ENCODE measurements around the gene TMEM132E.
"Not testable (repeated sequence)": the region's sequence is repeated elsewhere in the genome, so short reads cannot be mapped to it uniquely, and the experiment has no call there.

The TMEM132E gene, protein sequence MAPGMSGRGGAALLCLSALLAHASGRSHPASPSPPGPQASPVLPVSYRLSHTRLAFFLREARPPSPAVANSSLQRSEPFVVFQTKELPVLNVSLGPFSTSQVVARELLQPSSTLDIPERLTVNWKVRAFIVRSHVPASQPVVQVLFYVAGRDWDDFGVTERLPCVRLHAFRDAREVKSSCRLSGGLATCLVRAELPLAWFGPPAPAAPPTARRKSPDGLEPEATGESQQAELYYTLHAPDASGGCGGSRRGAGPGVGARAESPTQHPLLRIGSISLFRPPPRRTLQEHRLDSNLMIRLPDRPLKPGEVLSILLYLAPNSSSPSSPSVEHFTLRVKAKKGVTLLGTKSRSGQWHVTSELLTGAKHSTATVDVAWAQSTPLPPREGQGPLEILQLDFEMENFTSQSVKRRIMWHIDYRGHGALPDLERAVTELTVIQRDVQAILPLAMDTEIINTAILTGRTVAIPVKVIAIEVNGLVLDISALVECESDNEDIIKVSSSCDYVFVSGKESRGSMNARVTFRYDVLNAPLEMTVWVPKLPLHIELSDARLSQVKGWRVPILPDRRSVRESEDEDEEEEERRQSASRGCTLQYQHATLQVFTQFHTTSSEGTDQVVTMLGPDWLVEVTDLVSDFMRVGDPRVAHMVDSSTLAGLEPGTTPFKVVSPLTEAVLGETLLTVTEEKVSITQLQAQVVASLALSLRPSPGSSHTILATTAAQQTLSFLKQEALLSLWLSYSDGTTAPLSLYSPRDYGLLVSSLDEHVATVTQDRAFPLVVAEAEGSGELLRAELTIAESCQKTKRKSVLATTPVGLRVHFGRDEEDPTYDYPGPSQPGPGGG (N-terminal part only)

DNA sequence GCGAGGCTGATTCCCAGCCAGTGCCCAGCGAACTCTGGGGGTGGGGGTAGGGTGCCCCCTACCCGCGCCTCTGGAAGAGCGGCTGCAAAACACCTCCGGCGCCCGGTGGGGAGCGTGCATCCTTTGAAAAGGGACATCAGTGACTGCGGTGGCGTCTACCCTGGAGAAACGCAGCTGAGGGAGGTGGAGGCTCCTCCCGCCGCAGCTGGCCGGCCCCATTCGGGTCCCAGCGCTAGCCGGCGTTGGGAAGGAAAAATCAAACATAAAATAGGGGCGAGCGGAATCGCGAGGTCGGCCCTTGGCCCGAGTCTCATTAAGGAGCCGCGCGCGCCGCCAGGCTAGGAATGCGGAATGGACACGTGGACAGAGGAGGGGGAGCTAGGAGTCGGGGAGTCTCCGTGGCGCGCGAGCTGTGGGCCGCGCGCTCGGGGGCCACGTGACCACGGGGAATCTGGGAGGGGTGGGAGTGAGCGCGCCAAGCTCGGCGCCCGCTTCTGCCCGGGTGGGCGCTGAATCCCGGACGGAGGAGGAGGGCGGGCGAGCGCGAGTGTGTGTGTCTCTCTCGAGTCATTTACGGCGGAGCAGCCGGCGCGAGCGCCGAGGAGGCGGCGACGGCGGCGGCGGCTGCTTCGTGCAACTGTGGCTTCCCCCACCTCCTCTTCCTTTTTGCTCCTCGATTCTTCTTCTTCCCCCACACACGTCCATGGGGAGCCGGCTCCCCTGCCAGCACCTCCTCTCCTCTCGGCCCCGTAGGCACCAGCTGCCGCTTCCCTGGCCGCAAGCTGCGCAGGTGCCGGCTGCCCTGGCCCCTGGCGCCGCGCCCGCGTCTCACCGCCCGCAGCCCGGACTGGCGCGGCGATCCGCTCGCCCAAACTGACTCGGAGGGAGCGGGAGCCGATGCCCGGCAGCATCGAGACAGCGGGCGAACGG lies at the start of gene TMEM132E:
TSS of gene TMEM132E (plus strand) at position 566 of the 930 bp plus-strand sequence. CDS start 1,495 bp downstream, outside the sequence.
- no peak for DNase-seq (ENCODE audit: low read depth in 2 of 2)

DNA sequence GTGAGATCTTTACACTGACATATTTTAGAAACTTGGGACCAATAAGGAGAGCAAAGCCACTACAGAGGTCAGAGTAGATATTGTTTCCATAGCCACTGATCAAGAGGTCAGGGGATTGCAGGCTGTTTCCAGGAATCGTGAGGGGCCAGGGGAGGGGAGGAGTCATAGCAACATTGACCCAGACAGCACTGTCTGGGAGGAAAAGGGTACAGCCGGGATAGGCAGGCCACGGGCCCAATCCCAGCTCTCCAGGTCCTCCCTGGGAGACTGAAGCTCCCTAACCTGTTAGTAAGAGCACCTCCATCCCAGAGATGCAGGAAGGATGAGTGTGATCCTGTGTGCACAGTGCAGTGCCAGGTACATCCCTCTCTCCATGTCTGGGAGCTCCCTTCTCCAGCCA lies 48.5 kb upstream of the TMEM132E start:
- no peak for DNase-seq (ENCODE audit: low read depth in 2 of 2)

DNA sequence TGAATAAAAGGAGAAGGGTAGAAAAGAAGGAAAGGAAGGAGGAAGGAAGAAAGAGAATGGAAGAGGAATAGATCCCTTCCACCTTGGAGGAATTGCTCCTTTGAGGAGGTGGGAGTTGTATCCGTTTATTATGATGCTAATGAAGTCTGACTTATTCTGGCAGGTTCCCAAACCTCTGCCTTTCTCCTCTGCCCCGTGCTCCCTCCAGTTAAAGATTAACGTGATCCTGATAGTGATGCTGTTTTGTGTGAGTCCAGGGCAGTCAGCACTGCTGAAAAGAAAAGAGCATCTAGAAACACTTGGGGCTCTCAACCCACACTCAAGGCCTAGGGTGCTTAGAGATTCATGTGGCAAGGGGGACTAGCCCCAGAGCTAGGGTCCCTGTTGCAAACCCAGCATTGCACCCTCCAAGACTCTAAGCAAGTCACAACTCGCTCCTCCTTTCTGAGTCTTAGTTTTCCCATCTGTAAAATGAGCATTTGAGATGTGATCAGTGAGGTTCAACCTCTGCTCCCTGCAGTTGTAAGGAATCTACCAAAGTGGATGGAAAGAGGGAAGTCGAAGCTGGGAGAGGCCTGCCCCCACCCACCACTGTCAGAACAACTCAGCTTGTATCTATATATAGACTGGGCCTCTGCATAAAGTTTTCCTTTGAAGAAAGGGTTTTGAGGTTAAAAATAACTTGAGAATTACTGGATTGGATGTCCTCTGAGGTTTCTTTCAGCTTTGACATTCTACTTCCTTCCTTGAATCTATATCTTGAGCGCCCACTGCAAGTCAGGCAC lies 46.9 kb upstream of the TMEM132E start:
- no peak for DNase-seq (ENCODE audit: low read depth in 2 of 2)

DNA sequence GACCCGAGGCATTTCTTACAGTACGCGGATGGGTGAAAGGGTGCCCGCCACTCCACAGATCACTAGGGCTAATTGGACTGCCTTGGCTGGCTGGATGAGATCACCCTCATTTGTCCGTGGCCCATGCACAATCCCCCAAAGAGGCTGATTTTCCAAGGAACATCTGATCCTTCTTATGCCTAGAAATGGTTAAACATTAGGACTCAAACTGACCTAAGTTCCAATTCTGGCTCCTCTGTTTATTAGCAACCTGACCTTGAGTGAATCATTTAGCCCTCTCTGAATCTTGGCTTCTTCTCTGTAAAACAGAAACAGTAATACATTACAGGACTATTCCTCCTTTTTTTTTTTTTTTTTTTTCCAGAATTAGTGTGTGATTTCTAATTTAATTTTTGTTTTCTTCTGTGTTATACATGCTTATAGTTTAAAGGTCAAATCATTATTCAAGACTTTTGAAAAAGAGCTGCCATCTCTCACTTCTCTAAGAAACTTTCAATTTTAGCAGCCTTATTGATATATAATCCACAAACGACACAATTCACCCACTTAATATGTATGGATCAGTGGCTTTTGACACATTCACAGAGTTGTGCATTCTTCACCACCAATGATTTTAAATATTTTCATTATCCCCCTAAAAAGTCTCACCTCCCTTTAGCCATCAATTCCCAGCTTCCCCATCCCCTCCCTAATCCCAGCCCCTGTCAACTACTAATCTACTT lies 45.4 kb upstream of the TMEM132E start:
- no peak for DNase-seq (ENCODE audit: low read depth in 2 of 2)

DNA sequence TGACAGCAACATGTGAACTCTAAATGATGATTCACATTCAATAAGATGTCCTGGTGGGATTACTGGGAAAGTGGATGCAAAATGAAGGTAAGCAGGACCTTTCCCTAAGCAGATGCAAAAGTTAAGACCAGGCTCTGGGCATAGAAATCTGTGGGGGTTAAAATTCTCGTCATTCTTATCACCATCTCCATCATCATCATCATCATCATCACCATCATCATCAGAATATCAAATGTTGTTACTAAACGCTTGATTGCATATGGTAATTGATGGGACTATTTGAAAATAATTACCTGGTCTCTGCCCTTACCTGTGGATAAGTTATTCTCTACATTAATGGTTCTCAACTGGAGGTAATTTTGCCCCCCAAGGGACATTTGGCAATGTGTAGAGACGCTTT lies 41.9 kb upstream of the TMEM132E start:
- no peak for DNase-seq (ENCODE audit: low read depth in 2 of 2)

DNA sequence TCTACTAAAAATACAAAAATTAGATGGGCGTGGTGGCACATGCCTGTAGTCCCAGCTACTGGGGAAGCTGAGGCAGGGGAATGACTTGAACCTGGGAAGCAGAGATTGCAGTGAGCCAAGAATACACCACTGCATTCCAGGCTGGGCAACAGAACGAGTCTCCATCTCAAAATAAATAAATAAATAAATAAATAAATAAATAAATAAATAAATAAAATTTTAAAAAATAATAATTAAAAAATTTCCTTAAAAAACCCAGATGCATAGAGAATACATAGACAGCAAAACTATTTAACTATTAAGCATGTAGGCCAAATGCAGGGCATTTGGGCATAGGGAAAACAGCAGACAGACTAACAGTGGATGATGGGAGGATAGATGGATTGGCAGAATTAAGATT lies 40.8 kb upstream of the TMEM132E start:
- not testable (repeated sequence) for DNase-seq (ENCODE audit: low read depth in 2 of 2)

DNA sequence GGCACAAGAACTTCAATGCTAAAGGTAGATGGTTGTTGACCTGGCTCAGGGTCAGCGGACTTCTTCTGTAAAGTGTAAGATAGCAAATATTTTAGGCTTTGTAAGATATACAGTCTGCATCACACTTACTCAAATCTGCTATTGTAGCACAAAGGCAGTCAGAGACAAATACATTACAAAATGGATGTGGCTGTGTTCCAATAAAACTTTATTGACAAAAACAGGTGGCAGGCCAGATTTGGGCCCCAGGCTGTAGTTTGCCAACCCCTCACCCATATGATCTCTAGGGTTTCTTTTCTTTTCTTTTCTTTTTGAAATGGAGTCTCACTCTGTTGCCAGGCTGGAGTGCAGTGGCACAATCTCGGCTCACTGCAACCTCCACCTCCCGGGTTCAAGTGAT lies 39.5 kb upstream of the TMEM132E start:
- DNase-seq (ENCODE audit: low read depth in 2 of 2): no peak

DNA sequence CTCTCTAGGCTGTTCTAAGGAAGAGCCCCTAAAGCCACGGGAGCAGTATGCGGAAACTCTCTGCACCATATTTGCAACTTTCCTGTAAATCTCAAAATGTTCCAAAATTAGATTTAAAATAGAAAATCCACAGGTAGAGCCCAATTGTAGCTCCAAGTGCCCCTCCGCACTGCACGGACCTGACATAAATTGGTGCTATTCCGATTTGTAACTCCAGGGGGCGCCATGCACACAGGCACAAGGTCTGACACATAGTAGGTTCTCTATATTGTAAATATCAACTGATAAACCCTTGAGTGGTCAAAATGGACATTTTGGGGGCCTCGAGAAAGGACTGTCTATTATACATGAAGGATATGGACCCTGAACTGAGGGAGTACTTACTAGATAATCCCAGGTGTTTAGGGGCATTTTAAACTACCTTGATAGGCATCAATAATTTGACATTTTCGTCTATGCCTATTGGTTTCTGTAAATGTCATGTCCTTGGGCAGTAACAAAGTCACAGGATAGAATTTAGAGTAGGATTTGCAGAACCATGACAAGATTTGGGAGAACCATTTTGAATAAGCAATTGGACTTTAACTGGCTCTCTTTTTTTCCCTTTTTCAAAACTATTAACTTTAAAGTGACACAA lies 36.6 kb upstream of the TMEM132E start:
- peak; percentile 8 to 19 for DNase-seq (ENCODE audit: low read depth in 2 of 2)

DNA sequence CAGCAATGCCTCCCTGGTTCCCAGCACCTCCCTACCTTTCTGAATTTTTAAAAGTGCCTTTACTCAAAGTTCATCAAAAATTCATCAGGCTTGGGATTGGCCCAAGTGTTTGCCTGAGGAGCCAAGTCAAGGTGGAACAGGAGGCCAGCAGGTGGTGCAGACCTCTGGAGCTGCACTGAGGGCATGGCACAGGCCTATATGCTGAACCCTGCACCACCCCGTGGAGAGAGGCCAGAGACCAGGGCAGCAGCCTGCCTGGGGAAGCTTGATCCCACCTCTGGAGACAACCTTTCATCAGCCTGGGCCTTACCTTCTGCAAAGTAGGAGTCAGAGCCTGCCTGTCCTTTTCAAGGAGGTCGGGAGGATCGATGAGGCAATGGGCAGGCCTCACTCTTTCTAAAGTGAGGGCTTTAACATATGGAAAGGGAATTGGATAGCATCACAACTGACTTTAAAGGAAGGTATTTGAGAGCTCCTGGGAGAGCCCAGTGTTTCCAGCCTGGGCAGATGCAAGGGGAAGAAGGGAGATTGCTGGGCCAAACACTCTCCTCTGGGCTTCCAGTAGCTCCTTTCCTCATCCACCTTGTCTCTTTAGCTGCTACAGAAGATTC lies 31.8 kb upstream of the TMEM132E start:
- DNase-seq (ENCODE audit: low read depth in 2 of 2): no peak

DNA sequence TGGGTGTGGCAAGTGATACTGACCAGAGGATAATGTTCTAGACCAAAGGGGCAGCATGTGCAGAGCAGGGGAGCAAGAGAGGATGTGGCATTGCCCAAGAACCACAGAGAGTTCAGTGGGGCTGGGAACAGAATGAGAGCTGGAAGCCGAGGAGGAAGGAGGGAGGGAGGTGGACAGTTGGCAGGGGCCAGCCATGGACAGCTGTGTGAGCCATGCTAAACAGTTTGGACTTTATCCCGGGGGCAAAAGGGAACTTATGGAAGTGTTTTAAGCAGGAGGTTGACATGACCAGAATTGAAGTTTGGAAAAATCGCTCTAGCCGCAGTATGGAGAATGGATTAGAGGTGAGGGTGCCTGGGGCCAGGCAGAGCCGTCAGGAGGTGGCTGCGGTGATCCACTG lies 29.4 kb upstream of the TMEM132E start:
- DNase-seq (ENCODE audit: low read depth in 2 of 2): no peak

DNA sequence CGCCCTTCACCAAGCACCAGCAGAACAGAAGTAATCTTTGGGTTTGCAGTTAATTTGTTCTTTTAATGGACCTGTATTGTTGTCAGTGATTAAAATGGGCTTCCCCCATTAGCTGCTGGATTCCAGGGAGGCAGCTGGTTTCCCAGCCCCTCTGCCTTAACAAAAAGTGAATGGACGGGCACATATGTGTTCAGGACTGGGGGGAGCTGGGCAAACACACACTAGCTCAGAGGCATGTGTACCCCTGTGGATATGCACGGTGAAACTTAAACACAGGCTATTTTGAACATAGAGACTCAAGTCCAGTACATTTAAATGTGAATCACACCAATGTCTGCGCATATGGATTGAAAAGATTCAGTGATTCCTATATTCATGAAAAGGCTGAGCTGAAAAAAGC lies 25.5 kb upstream of the TMEM132E start:
- DNase-seq (ENCODE audit: low read depth in 2 of 2): no peak

DNA sequence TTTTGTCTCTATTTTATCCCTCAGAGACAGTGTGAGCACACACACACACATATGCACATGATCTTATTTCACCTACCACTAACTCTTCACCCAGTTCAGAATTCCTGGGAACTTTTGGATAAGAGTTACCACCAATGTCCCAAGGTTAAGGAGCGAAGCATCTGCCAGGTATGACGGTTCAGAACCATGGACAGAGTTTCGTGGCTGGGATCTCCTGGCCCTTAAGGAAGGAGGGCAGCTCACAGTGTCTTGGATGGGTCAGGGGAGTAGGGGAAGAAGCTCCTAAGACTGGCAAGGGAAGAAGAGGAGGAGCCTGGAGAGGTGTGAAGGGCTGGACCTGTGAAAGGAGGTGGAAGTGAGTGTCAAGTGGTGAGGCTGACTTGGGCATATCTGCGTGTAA lies 23.0 kb upstream of the TMEM132E start:
- no peak for DNase-seq (ENCODE audit: low read depth in 2 of 2)

DNA sequence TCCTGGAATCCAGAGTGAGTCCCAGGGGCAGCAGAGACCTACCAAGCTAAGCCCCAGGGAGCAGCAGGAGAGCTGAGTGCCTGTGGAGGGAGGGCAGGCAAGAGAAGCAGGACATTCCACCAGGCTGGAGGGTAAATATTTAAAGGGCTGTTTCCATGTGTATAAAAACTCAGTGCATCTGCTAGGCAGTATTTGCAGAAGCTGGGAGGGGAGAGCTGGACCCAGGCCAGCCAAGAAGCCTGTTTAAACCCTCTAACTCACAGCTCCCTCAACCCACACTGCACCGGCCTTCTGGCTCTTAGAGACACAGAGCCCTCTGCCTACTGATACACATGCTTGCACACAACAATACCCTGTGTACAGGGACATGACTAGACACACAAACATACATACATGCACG lies 22.5 kb upstream of the TMEM132E start:
- DNase-seq (ENCODE audit: low read depth in 2 of 2): no peak

DNA sequence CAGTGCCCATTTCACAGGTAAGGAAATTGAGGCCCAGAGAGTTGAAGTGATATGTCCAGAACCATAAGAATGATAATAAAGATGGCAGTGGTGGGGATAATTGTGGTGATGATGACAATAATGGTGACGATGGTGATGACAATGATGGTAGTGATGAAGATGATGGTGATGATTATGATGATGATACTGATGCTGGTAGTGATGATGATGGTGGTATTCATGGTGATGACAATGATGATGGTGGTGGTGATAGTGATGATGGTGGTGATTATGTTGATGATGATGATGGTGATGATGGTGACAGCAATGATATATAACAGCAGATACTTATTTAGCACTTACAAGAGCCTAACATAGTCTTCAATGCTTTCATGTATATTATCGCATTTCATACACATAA lies 18.1 kb upstream of the TMEM132E start:
- DNase-seq (ENCODE audit: low read depth in 2 of 2): no peak

DNA sequence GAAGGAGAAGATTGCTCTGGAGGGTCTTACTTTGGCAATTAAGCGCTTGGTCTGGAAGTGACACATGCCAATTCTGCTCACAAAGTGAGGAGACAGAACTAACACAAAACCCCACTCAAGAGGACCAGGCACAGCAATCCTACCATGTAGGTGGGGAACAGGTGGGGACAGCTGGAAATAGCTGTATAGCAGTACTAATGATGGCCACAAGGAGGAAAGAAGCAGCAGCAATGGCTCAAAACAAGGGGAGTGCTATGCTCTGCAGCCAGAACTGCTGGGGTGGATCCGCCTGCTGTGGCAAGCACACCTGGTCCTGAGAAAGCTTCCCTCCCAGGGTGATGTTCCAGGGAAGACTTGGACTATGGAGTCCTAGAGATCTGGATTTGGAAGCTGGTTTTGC lies 17.0 kb upstream of the TMEM132E start:
- no peak for DNase-seq (ENCODE audit: low read depth in 2 of 2)

DNA sequence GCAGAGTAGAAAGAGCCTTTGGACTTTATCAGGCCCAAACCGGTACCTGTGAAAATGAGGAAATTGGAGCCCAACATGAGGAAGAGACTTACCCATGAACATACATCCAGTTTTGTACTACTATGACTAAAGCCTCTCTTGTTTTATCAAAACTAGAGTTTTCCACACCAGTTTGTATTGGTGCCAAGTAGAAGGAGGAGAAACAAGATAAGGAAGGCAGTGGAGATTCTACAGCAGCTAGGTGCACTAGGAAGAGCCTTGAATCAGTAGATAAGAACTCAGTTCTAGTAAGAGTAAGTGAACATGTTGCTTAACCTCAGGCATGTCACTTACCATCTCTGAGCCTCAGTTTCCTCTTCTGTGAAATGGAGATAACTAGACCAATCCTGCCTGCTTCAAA lies 13.7 kb upstream of the TMEM132E start:
- no peak for DNase-seq (ENCODE audit: low read depth in 2 of 2)

DNA sequence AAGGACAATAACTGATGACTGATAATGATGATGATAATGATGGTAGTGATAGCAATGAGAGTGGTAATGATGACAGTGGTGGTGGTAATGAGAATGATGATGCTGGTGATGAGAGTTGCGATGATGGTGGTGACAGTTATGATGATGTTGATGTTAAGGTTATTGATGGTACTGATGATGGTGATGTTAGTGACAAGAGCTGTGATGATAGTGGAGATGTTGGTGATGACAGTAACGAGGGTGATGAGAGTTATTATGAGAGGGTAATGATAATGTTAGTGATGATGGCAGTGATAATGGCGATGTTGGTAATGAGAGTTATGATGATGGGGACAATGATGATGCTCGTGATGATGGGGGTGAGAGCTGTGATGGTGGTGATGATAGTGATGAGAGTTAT lies 13.2 kb upstream of the TMEM132E start:
- no peak for DNase-seq (ENCODE audit: low read depth in 2 of 2)

DNA sequence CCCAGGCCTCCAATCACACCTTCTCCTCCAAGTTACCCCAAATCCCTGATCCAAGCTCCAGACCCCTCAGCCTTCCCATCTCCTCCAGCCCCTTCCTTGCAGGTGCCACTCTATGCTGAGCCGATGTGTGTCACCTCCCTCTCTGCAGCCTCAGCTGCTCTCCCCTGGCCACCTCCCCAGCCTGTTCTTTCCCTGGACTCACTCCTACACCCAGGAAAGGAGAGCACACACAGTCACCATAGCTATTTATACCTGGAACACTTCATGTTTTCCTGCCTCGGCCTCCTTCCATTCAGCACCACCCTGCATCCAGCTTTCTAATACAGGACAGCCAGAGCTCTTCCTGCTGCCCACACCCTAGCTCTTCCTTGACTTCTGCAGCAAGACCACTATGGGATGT lies 12.5 kb upstream of the TMEM132E start:
- no peak for DNase-seq (ENCODE audit: low read depth in 2 of 2)

DNA sequence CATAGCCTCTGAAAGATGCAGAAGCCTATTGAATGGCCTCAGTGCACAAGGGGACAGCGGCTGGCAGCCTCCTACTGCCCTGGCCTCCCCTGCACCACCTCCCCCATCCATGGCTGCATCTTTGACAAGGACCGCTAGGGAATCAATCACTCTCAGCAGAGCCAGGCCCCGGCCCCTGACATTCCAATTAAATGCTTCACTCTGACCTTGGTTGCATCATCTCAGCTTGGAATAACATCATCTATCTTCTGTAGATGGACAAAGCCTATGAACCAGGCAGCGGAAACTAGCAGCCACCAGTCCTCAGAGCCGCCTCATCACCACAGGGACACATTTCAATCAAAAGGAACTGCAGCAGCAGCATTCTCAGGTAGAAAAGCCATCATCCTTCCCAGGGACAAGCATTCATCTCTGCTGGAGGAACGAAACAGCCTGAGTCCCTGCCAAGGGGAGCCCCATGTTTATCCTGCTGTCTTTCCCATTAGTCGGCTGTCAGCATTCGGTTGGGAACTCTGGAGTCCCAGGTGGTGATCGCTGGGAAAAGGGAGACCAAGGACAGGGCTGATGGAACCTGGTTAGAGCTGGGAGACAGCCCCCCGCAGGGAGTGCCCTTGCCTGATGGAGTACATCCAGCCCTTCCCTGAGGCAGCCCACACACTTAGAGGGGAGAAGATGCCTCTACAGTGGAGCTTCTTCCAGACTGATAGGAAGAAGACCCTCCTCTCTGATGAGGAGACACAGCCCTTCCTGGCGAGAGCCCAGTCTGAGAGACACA lies 11.5 kb upstream of the TMEM132E start:
- no peak for DNase-seq (ENCODE audit: low read depth in 2 of 2)
